ENCODE data around the gene KIF3B. TPM values are rescaled to one million over a fixed set of nuclear protein-coding genes. Genes with fewer than 3 reads are reported as not detected.

KIF3B gene
- total and polyA plus RNA-seq, 2 of the 13 experiments (the other 11 are each of a cell fraction or from before 2014, with no cell fraction given) = 23.6 to 28.8 TPM

- TF ChIP-seq ATM (IDR thresholded peaks at IDR 0.05; ENCODE audit: borderline replicate concordance) = no peak
- no peak; the same call in 1 of the 2 replicates for TF ChIP-seq ZNF550 (CRISPR knock-in tag; IDR thresholded peaks at IDR 0.05; ENCODE audit: borderline replicate concordance)
- TF ChIP-seq ZNF768 (CRISPR knock-in tag; IDR thresholded peaks at IDR 0.05) = peak; percentile 65; the same call in 1 of the 2 replicates
- no peak; the same call in 1 of the 2 replicates for TF ChIP-seq YEATS2 (CRISPR knock-in tag; IDR thresholded peaks at IDR 0.05; ENCODE audit: borderline replicate concordance)
- no peak for TF ChIP-seq PLRG1 (conservative IDR thresholded peaks at IDR 0.05)
- TF ChIP-seq STAT5B (CRISPR knock-in tag; IDR thresholded peaks at IDR 0.05) = 0 out of 2 replicates have a peak, but pooled peaks have one; percentile 49
- TF ChIP-seq TMF1 (CRISPR knock-in tag; IDR thresholded peaks at IDR 0.05; ENCODE audit: low read depth) = no peak
- TF ChIP-seq ZBTB34 (CRISPR knock-in tag; IDR thresholded peaks at IDR 0.05) = no peak
- no peak for TF ChIP-seq RFX5 (IDR thresholded peaks at IDR 0.05; ENCODE audit: low read depth, low read length)
- 0 out of 2 replicates have a peak, but pooled peaks have one; percentile 92 for TF ChIP-seq FOXO4 (CRISPR knock-in tag; conservative IDR thresholded peaks at IDR 0.05)
- TF ChIP-seq NR0B2 (CRISPR knock-in tag; IDR thresholded peaks at IDR 0.05) = peak; percentile 65; the same call in 1 of the 2 replicates
- peak; percentile 79 for TF ChIP-seq ISL2 (CRISPR knock-in tag; IDR thresholded peaks at IDR 0.05)
- TF ChIP-seq NFKB2 (CRISPR knock-in tag; IDR thresholded peaks at IDR 0.05; ENCODE audit: borderline replicate concordance) = peak; percentile 74
- peak; percentile 78 for TF ChIP-seq U2AF1 (optimal IDR thresholded peaks at IDR 0.05; ENCODE audit: low read depth, low read length)
- TF ChIP-seq MYNN (CRISPR knock-in tag; IDR thresholded peaks at IDR 0.05; ENCODE audit: low read depth) = no peak
- TF ChIP-seq NPAS2 (CRISPR knock-in tag; IDR thresholded peaks at IDR 0.05; ENCODE audit: borderline replicate concordance) = peak; percentile 26; the same call in 1 of the 2 replicates
- no peak for TF ChIP-seq ZNF3 (CRISPR knock-in tag; IDR thresholded peaks at IDR 0.05)
- no peak for TF ChIP-seq ZNF496 (CRISPR knock-in tag; IDR thresholded peaks at IDR 0.05; ENCODE audit: insufficient replicate concordance)
- TF ChIP-seq ZBTB4 (CRISPR knock-in tag; IDR thresholded peaks at IDR 0.05; ENCODE audit: borderline replicate concordance) = 0 out of 2 replicates have a peak, but pooled peaks have one; percentile 64
- TF ChIP-seq CBX5 (CRISPR knock-in tag; IDR thresholded peaks at IDR 0.05; ENCODE audit: borderline replicate concordance) = peak; percentile 54; the same call in 1 of the 2 replicates
- TF ChIP-seq NCOA5 (CRISPR knock-in tag; IDR thresholded peaks at IDR 0.05) = no peak
- TF ChIP-seq ZMAT5 (CRISPR knock-in tag; IDR thresholded peaks at IDR 0.05; ENCODE audit: borderline replicate concordance, low read depth) = no peak
- TF ChIP-seq HOXA5 (CRISPR knock-in tag; IDR thresholded peaks at IDR 0.05) = peak; percentile 84; the same call in 1 of the 2 replicates
- TF ChIP-seq NFE2L2 (IDR thresholded peaks at IDR 0.05; ENCODE audit: low read length) = no peak
Observed at GRCh38 chr20:32358883-32359632, 81.6 kb downstream of the KIF3B start (continued).
